Gastroesophageal sphincter (tissue), 3 donors: Measurements from ENCODE around the gene SMYD4.

Experiments
- CTCF ChIP-seq, 4 experiments: fragments of 200-600 bp in 2 of 4; fragments of 450-650 bp in 2 of 4; sonication (generic) in 1 of 4; IDR thresholded peaks; one replicate each; pipeline ENCODE4 v1.5.1; 2017 to 2019; ENCODE audit warnings: antibody characterized with exemption in 4 of 4, mild to moderate bottlenecking in 2 of 4, moderate library complexity in 2 of 4
- EP300 ChIP-seq: sonication (generic); formaldehyde crosslinking; IDR thresholded peaks from one replicate; pipeline ENCODE4 v1.6.1; 2017; ENCODE audit warnings: antibody characterized with exemption, mild to moderate bottlenecking
- POLR2A ChIP-seq, 2 donors: fragments of 450-650 bp; IDR thresholded peaks; one replicate each; pipeline ENCODE4 v1.6.1; 2017; ENCODE audit warnings: antibody characterized with exemption in 2 of 2, mild to moderate bottlenecking in 2 of 2, moderate library complexity in 1 of 2
- POLR2AphosphoS5 ChIP-seq: sonication (generic); formaldehyde crosslinking; IDR thresholded peaks from one replicate; pipeline ENCODE4 v1.6.1; 2017; ENCODE audit warnings: antibody characterized with exemption

- TF ChIP-seq CTCF (IDR thresholded peaks at IDR 0.05) (no peak), POLR2AphosphoS5 (no peak), POLR2A (IDR thresholded peaks at IDR 0.05) (no peak), EP300 (no peak)
Measured at GRCh38 chr17:1797323-1797722, 32.4 kb downstream of the SMYD4 start.
